Measurements from ENCODE around the gene ATG2B.
"Not testable (repeated sequence)": the region's sequence is repeated elsewhere in the genome, so short reads cannot be mapped to it uniquely, and the experiment has no call there.

ATG2B gene

GRCh38 chr14:96354246-96354645 is 8.9 kb downstream of the ATG2B start:
- H3K36me3 ChIP-seq (ENCODE audit: control insufficient read depth in 1 of 2, insufficient read depth in 2 of 2, low read length in 2 of 2) = no peaks in the 10 kb centered on the region
- H3K4me3 ChIP-seq (ENCODE audit: low read depth in 1 of 2, low read length in 2 of 2) = no peak overlapping the region
- no peaks in the 10 kb centered on the region for H3K4me1 ChIP-seq (ENCODE audit: control insufficient read depth in 1 of 2, insufficient read depth in 2 of 2, low read length in 2 of 2)
- no peaks in the 10 kb centered on the region for H3K9me3 ChIP-seq (ENCODE audit: control insufficient read depth in 1 of 2, low read length in 2 of 2)
- H3K27ac ChIP-seq (ENCODE audit: low read depth, low read length) = no peak overlapping the region
- no peaks in the 10 kb centered on the region for H3K27me3 ChIP-seq (ENCODE audit: control insufficient read depth in 1 of 2, insufficient read depth in 2 of 2, low read length in 2 of 2)
- no peak overlapping the region for H3K9ac ChIP-seq (ENCODE audit: low read depth in 1 of 2, low read length in 2 of 2)

- Histone ChIP-seq H3K4me3 (ENCODE audit: low read depth in 1 of 2, low read length in 2 of 2) (no peak overlapping the region), H3K27ac (ENCODE audit: low read depth, low read length) (no peak overlapping the region), H3K36me3 (ENCODE audit: control insufficient read depth in 1 of 2, insufficient read depth in 2 of 2, low read length in 2 of 2) (no peaks in the 10 kb centered on the region), H3K4me1 (ENCODE audit: control insufficient read depth in 1 of 2, insufficient read depth in 2 of 2, low read length in 2 of 2) (no peaks in the 10 kb centered on the region), H3K27me3 (ENCODE audit: control insufficient read depth in 1 of 2, insufficient read depth in 2 of 2, low read length in 2 of 2) (no peaks in the 10 kb centered on the region), H3K9ac (ENCODE audit: low read depth in 1 of 2, low read length in 2 of 2) (no peak overlapping the region), H3K9me3 (ENCODE audit: control insufficient read depth in 1 of 2, low read length in 2 of 2) (no peaks in the 10 kb centered on the region)
Observed at GRCh38 chr14:96352708-96353107, 10.4 kb downstream of the ATG2B start.

- Histone ChIP-seq H3K36me3 (ENCODE audit: control insufficient read depth in 1 of 2, insufficient read depth in 2 of 2, low read length in 2 of 2) (no peaks in the 10 kb centered on the region), H3K4me1 (ENCODE audit: control insufficient read depth in 1 of 2, insufficient read depth in 2 of 2, low read length in 2 of 2) (no peaks in the 10 kb centered on the region), H3K27ac (ENCODE audit: low read depth, low read length) (no peak overlapping the region), H3K9ac (ENCODE audit: low read depth in 1 of 2, low read length in 2 of 2) (no peak overlapping the region), H3K4me3 (ENCODE audit: low read depth in 1 of 2, low read length in 2 of 2) (no peak overlapping the region), H3K9me3 (ENCODE audit: control insufficient read depth in 1 of 2, low read length in 2 of 2) (no peaks in the 10 kb centered on the region), H3K27me3 (ENCODE audit: control insufficient read depth in 1 of 2, insufficient read depth in 2 of 2, low read length in 2 of 2) (no peaks in the 10 kb centered on the region)
Observed at GRCh38 chr14:96351986-96352385, 11.2 kb downstream of the ATG2B start.

DNA sequence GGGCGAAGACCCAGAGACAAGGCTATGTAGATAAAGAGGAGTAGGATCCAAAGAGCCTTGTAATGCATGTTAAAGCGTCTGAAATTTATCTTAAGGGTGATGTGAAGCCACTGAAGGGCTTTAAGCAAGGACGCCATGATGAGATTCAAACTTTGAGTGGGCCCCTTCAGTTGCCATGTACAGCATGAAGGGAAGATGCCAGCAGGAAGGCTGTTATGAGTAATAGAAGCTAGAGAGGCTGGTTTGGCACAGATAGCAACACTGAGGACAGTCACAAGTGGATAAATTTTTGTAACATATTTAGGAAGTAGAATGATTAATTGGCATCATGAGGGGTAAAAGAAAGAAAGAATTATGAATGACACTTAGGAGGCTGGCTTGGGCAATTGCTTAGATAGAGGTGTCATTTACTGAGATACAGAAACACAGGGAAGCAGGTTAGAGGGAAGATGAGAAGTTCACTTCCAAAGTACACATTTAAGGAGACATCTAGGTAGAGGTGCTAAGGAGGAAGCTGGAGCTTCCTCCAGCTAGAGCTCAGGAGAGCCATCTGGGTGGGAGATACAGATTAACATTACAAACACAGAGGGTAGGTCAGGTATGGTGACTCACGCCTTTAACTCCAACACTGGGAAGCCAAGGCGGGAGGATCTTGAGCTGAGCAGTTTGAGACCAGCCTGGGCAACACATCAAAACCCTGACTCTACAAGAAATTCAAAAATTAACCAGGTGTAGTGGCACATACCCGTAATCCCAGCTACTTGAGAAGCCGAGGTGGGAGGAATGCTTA is 13.7 kb downstream of the ATG2B start:
- no peak overlapping the region for H3K27ac ChIP-seq (ENCODE audit: low read depth, low read length)
- H3K27me3 ChIP-seq (ENCODE audit: control insufficient read depth in 1 of 2, insufficient read depth in 2 of 2, low read length in 2 of 2) = no peaks in the 10 kb centered on the region
- H3K4me3 ChIP-seq (ENCODE audit: low read depth in 1 of 2, low read length in 2 of 2) = no peak overlapping the region
- H3K9ac ChIP-seq (ENCODE audit: low read depth in 1 of 2, low read length in 2 of 2) = no peak overlapping the region
- H3K36me3 ChIP-seq (ENCODE audit: control insufficient read depth in 1 of 2, insufficient read depth in 2 of 2, low read length in 2 of 2) = no peaks in the 10 kb centered on the region
- H3K4me1 ChIP-seq (ENCODE audit: control insufficient read depth in 1 of 2, insufficient read depth in 2 of 2, low read length in 2 of 2) = no peaks in the 10 kb centered on the region
- H3K9me3 ChIP-seq (ENCODE audit: control insufficient read depth in 1 of 2, low read length in 2 of 2) = no peaks in the 10 kb centered on the region

- not testable (repeated sequence) for H3K27ac ChIP-seq (ENCODE audit: low read depth, low read length); H3K9me3 ChIP-seq (ENCODE audit: control insufficient read depth in 1 of 2, low read length in 2 of 2)
Observed at GRCh38 chr14:96347957-96348356, 15.2 kb downstream of the ATG2B start.

GRCh38 chr14:96345669-96346068 is 17.5 kb downstream of the ATG2B start:
- Histone ChIP-seq H3K4me3 (ENCODE audit: low read depth in 1 of 2, low read length in 2 of 2) (no peak overlapping the region), H3K36me3 (ENCODE audit: control insufficient read depth in 1 of 2, insufficient read depth in 2 of 2, low read length in 2 of 2) (peaks cover 0 to 8% of the 10 kb centered on the region in 2 donors), H3K9me3 (ENCODE audit: control insufficient read depth in 1 of 2, low read length in 2 of 2) (no peaks in the 10 kb centered on the region), H3K4me1 (ENCODE audit: control insufficient read depth in 1 of 2, insufficient read depth in 2 of 2, low read length in 2 of 2) (no peaks in the 10 kb centered on the region), H3K9ac (ENCODE audit: low read depth in 1 of 2, low read length in 2 of 2) (no peak overlapping the region), H3K27me3 (ENCODE audit: control insufficient read depth in 1 of 2, insufficient read depth in 2 of 2, low read length in 2 of 2) (no peaks in the 10 kb centered on the region), H3K27ac (ENCODE audit: low read depth, low read length) (no peak overlapping the region)

More at GRCh38 chr14:96347957-96348356, 15.2 kb downstream of the ATG2B start:
- not testable (repeated sequence) for H3K9ac ChIP-seq (ENCODE audit: low read depth in 1 of 2, low read length in 2 of 2); H3K36me3 ChIP-seq (ENCODE audit: control insufficient read depth in 1 of 2, insufficient read depth in 2 of 2, low read length in 2 of 2); H3K4me1 ChIP-seq (ENCODE audit: control insufficient read depth in 1 of 2, insufficient read depth in 2 of 2, low read length in 2 of 2); H3K4me3 ChIP-seq (ENCODE audit: low read depth in 1 of 2, low read length in 2 of 2); H3K27me3 ChIP-seq (ENCODE audit: control insufficient read depth in 1 of 2, insufficient read depth in 2 of 2, low read length in 2 of 2)

- H3K4me3 ChIP-seq (ENCODE audit: low read depth in 1 of 2, low read length in 2 of 2) = no peak overlapping the region
- H3K9me3 ChIP-seq (ENCODE audit: control insufficient read depth in 1 of 2, low read length in 2 of 2) = no peaks in the 10 kb centered on the region
- no peaks in the 10 kb centered on the region for H3K27me3 ChIP-seq (ENCODE audit: control insufficient read depth in 1 of 2, insufficient read depth in 2 of 2, low read length in 2 of 2)
- no peak overlapping the region for H3K27ac ChIP-seq (ENCODE audit: low read depth, low read length)
- no peak overlapping the region for H3K9ac ChIP-seq (ENCODE audit: low read depth in 1 of 2, low read length in 2 of 2)
- no peaks in the 10 kb centered on the region for H3K4me1 ChIP-seq (ENCODE audit: control insufficient read depth in 1 of 2, insufficient read depth in 2 of 2, low read length in 2 of 2)
- peaks cover 0 to 22% of the 10 kb centered on the region in 2 donors for H3K36me3 ChIP-seq (ENCODE audit: control insufficient read depth in 1 of 2, insufficient read depth in 2 of 2, low read length in 2 of 2)
Observed at GRCh38 chr14:96341323-96341722, 21.8 kb downstream of the ATG2B start.

- Histone ChIP-seq H3K27ac (ENCODE audit: low read depth, low read length) (no peak overlapping the region), H3K4me3 (ENCODE audit: low read depth in 1 of 2, low read length in 2 of 2) (no peak overlapping the region), H3K27me3 (ENCODE audit: control insufficient read depth in 1 of 2, insufficient read depth in 2 of 2, low read length in 2 of 2) (no peaks in the 10 kb centered on the region), H3K4me1 (ENCODE audit: control insufficient read depth in 1 of 2, insufficient read depth in 2 of 2, low read length in 2 of 2) (no peaks in the 10 kb centered on the region), H3K36me3 (ENCODE audit: control insufficient read depth in 1 of 2, insufficient read depth in 2 of 2, low read length in 2 of 2) (peaks cover 0 to 25% of the 10 kb centered on the region in 2 donors), H3K9ac (ENCODE audit: low read depth in 1 of 2, low read length in 2 of 2) (no peak overlapping the region), H3K9me3 (ENCODE audit: control insufficient read depth in 1 of 2, low read length in 2 of 2) (no peaks in the 10 kb centered on the region)
Observed at GRCh38 chr14:96338551-96338950, 24.6 kb downstream of the ATG2B start.

DNA sequence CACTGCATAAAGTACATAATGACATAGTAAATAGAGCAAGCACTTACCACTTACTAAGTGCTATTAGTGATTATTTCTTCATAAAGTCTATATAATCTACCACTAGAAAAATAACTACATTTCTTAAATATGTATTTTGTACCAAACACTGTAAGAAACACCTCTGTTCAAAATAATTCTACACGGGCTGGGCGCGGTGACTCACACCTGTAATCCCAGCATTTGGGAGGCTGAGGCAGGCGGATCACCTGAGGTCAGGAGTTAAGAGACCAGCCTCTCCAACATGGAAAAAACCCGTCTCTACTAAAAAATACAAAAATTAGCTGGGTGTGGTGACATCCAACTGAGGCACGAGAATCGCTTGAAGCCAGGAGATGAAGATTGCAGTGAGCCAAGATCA is 38.9 kb downstream of the ATG2B start:
- Histone ChIP-seq H3K36me3 (ENCODE audit: control insufficient read depth in 1 of 2, insufficient read depth in 2 of 2, low read length in 2 of 2) (peaks cover 16 to 51% of the 10 kb centered on the region in 2 donors), H3K27ac (ENCODE audit: low read depth, low read length) (no peak overlapping the region), H3K27me3 (ENCODE audit: control insufficient read depth in 1 of 2, insufficient read depth in 2 of 2, low read length in 2 of 2) (no peaks in the 10 kb centered on the region), H3K9ac (ENCODE audit: low read depth in 1 of 2, low read length in 2 of 2) (no peak overlapping the region), H3K4me1 (ENCODE audit: control insufficient read depth in 1 of 2, insufficient read depth in 2 of 2, low read length in 2 of 2) (no peaks in the 10 kb centered on the region), H3K4me3 (ENCODE audit: low read depth in 1 of 2, low read length in 2 of 2) (no peak overlapping the region), H3K9me3 (ENCODE audit: control insufficient read depth in 1 of 2, low read length in 2 of 2) (no peaks in the 10 kb centered on the region)

DNA sequence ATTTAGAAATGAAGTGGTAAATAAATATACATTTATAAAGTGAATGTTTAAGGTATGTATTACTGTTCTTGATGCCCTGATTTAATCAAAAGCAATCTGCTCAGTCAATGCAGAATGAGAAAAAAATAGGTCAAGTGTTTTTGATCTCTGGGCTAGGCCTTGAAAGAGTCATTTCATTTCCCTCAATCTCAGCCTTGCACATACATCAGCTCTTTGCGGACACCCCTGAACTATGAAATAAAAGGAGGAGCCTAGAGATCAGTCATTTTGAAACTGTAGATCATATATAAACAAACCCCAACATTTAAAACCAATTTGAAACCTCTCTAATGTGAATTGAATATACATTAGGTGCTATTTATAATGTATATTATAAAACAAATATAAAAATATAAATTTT is 42.5 kb downstream of the ATG2B start:
- peaks cover 30 to 62% of the 10 kb centered on the region in 2 donors for H3K36me3 ChIP-seq (ENCODE audit: control insufficient read depth in 1 of 2, insufficient read depth in 2 of 2, low read length in 2 of 2)
- H3K27me3 ChIP-seq (ENCODE audit: control insufficient read depth in 1 of 2, insufficient read depth in 2 of 2, low read length in 2 of 2) = no peaks in the 10 kb centered on the region
- H3K9me3 ChIP-seq (ENCODE audit: control insufficient read depth in 1 of 2, low read length in 2 of 2) = no peaks in the 10 kb centered on the region
- no peak overlapping the region for H3K9ac ChIP-seq (ENCODE audit: low read depth in 1 of 2, low read length in 2 of 2)
- H3K4me3 ChIP-seq (ENCODE audit: low read depth in 1 of 2, low read length in 2 of 2) = no peak overlapping the region
- no peaks in the 10 kb centered on the region for H3K4me1 ChIP-seq (ENCODE audit: control insufficient read depth in 1 of 2, insufficient read depth in 2 of 2, low read length in 2 of 2)
- H3K27ac ChIP-seq (ENCODE audit: low read depth, low read length) = no peak overlapping the region

Data from duodenal mucosa (tissue), 2 donors.